Measurements from ENCODE around the gene PGAM2.

The PGAM2 gene

DNA sequence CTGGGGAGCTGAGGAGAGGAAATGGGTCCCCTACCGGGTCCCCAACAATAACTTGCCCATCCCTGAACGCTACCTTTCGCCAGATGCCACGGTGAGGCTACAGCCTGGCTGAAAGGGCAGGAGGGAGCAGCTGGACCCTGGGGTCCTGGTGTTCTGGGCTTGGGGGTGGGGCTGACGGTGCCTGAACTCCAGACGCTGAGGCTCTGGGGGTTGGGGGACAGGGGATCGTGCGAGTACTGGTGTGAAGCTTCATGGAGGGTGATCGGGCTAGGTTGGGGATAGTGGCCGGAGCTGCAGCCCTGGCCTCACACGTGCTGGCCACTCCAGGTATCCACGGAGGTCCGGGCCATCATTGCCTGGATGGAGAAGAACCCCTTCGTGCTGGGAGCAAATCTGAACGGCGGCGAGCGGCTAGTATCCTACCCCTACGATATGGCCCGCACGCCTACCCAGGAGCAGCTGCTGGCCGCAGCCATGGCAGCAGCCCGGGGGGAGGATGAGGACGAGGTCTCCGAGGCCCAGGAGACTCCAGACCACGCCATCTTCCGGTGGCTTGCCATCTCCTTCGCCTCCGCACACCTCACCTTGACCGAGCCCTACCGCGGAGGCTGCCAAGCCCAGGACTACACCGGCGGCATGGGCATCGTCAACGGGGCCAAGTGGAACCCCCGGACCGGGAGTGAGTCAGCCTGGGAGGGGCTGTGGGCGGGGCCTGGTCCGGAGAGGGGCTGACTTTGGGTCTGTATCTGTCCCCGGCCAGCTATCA is 47.0 kb upstream of the PGAM2 start:
- no peaks in the 10 kb centered on the region for H3K4me1 ChIP-seq (ENCODE audit: control insufficient read depth, insufficient read depth, low read length)
- H3K27ac ChIP-seq (ENCODE audit: extremely low read depth, low read depth, low read length) = no peak overlapping the region
- peaks cover 0 to 33% of the 10 kb centered on the region in 2 experiments; a peak in 2 of 3 replicates for H3K36me3 ChIP-seq (ENCODE audit: control insufficient read depth in 2 of 2, insufficient read depth in 1 of 2, low read length in 2 of 2)
- H3K9me3 ChIP-seq (ENCODE audit: control insufficient read depth, insufficient read depth, low read depth, low read length) = no peaks in the 10 kb centered on the region
- CTCF ChIA-PET = interaction anchor here (0.5 to 1.0 kb wide), 2 partner anchors 10 to 110 kb away, joined by 3 read pairs; no protein-coding TSS in a partner anchor
- H3K4me3 ChIP-seq (ENCODE audit: low read depth, low read length) = no peak overlapping the region
- POLR2A ChIA-PET = interaction anchor here (0.6 to 1.2 kb wide), 5 partner anchors 10 to 93 kb away, joined by 3 to 5 read pairs (median 3); partner anchors contain the start of genes PGAM2 and POLD2
- TF ChIP-seq KLF7 (tag by site-specific recombination; IDR thresholded peaks at IDR 0.05; ENCODE audit: borderline replicate concordance) (no peak), ZBTB20 (tag by site-specific recombination; IDR thresholded peaks at IDR 0.05) (no peak), HOXA7 (CRISPR knock-in tag; IDR thresholded peaks at IDR 0.05; ENCODE audit: borderline replicate concordance) (no peak), ZNF843 (tag by site-specific recombination; IDR thresholded peaks at IDR 0.05) (no peak), ZNF248 (tag by site-specific recombination; IDR thresholded peaks at IDR 0.05) (no peak), YY2 (tag by site-specific recombination; IDR thresholded peaks at IDR 0.05) (no peak), TRIM28 (IDR thresholded peaks at IDR 0.05; ENCODE audit: borderline replicate concordance, low read length) (no peak), ZNF169 (tag by site-specific recombination; IDR thresholded peaks at IDR 0.05) (no peak), ZNF670 (tag by site-specific recombination; IDR thresholded peaks at IDR 0.05; ENCODE audit: low read depth) (no peak), ZNF133 (tag by site-specific recombination; IDR thresholded peaks at IDR 0.05) (no peak), ZNF747 (tag by site-specific recombination; IDR thresholded peaks at IDR 0.05) (no peak), KLF9 (tag by site-specific recombination; IDR thresholded peaks at IDR 0.05; ENCODE audit: low read depth) (no peak), ZNF791 (tag by site-specific recombination; IDR thresholded peaks at IDR 0.05) (no peak), KLF1 (tag by site-specific recombination; IDR thresholded peaks at IDR 0.05) (0 out of 2 replicates have a peak, but pooled peaks have one; percentile 24), BCL11A (tag by site-specific recombination; IDR thresholded peaks at IDR 0.05; ENCODE audit: low read depth) (no peak), SP7 (tag by site-specific recombination; IDR thresholded peaks at IDR 0.05) (no peak), ZNF558 (tag by site-specific recombination; IDR thresholded peaks at IDR 0.05) (no peak), ZNF155 (tag by site-specific recombination; IDR thresholded peaks at IDR 0.05) (no peak), GLIS2 (tag by site-specific recombination; IDR thresholded peaks at IDR 0.05) (0 out of 2 replicates have a peak, but pooled peaks have one; percentile 26), ZBTB17 (tag by site-specific recombination; IDR thresholded peaks at IDR 0.05) (no peak), KLF10 (tag by site-specific recombination; IDR thresholded peaks at IDR 0.05) (no peak)
- TF ChIP-seq, protein P1, sequence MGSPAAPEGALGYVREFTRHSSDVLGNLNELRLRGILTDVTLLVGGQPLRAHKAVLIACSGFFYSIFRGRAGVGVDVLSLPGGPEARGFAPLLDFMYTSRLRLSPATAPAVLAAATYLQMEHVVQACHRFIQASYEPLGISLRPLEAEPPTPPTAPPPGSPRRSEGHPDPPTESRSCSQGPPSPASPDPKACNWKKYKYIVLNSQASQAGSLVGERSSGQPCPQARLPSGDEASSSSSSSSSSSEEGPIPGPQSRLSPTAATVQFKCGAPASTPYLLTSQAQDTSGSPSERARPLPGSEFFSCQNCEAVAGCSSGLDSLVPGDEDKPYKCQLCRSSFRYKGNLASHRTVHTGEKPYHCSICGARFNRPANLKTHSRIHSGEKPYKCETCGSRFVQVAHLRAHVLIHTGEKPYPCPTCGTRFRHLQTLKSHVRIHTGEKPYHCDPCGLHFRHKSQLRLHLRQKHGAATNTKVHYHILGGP (tag by site-specific recombination; IDR thresholded peaks at IDR 0.05) = no peak
- TF ChIP-seq, protein P2, sequence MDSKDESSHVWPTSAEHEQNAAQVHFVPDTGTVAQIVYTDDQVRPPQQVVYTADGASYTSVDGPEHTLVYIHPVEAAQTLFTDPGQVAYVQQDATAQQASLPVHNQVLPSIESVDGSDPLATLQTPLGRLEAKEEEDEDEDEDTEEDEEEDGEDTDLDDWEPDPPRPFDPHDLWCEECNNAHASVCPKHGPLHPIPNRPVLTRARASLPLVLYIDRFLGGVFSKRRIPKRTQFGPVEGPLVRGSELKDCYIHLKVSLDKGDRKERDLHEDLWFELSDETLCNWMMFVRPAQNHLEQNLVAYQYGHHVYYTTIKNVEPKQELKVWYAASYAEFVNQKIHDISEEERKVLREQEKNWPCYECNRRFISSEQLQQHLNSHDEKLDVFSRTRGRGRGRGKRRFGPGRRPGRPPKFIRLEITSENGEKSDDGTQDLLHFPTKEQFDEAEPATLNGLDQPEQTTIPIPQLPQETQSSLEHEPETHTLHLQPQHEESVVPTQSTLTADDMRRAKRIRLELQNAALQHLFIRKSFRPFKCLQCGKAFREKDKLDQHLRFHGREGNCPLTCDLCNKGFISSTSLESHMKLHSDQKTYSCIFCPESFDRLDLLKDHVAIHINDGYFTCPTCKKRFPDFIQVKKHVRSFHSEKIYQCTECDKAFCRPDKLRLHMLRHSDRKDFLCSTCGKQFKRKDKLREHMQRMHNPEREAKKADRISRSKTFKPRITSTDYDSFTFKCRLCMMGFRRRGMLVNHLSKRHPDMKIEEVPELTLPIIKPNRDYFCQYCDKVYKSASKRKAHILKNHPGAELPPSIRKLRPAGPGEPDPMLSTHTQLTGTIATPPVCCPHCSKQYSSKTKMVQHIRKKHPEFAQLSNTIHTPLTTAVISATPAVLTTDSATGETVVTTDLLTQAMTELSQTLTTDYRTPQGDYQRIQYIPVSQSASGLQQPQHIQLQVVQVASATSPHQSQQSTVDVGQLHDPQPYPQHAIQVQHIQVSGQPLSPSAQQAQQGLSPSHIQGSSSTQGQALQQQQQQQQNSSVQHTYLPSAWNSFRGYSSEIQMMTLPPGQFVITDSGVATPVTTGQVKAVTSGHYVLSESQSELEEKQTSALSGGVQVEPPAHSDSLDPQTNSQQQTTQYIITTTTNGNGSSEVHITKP (tag by site-specific recombination; IDR thresholded peaks at IDR 0.05) = peak; percentile 99
- TF ChIP-seq, protein P3, sequence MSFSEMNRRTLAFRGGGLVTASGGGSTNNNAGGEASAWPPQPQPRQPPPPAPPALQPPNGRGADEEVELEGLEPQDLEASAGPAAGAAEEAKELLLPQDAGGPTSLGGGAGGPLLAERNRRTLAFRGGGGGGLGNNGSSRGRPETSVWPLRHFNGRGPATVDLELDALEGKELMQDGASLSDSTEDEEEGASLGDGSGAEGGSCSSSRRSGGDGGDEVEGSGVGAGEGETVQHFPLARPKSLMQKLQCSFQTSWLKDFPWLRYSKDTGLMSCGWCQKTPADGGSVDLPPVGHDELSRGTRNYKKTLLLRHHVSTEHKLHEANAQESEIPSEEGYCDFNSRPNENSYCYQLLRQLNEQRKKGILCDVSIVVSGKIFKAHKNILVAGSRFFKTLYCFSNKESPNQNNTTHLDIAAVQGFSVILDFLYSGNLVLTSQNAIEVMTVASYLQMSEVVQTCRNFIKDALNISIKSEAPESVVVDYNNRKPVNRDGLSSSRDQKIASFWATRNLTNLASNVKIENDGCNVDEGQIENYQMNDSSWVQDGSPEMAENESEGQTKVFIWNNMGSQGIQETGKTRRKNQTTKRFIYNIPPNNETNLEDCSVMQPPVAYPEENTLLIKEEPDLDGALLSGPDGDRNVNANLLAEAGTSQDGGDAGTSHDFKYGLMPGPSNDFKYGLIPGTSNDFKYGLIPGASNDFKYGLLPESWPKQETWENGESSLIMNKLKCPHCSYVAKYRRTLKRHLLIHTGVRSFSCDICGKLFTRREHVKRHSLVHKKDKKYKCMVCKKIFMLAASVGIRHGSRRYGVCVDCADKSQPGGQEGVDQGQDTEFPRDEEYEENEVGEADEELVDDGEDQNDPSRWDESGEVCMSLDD (tag by site-specific recombination; IDR thresholded peaks at IDR 0.05) = 0 out of 2 replicates have a peak, but pooled peaks have one; percentile 22
- TF ChIP-seq, protein P4, sequence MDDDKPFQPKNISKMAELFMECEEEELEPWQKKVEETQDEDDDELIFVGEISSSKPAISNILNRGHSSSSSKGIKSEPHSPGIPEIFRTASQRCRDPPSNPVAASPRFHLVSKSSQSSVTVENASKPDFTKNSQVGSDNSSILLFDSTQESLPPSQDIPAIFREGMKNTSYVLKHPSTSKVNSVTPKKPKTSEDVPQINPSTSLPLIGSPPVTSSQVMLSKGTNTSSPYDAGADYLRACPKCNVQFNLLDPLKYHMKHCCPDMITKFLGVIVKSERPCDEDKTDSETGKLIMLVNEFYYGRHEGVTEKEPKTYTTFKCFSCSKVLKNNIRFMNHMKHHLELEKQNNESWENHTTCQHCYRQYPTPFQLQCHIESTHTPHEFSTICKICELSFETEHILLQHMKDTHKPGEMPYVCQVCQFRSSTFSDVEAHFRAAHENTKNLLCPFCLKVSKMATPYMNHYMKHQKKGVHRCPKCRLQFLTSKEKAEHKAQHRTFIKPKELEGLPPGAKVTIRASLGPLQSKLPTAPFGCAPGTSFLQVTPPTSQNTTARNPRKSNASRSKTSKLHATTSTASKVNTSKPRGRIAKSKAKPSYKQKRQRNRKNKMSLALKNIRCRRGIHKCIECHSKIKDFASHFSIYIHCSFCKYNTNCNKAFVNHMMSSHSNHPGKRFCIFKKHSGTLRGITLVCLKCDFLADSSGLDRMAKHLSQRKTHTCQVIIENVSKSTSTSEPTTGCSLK (tag by site-specific recombination; IDR thresholded peaks at IDR 0.05) = no peak
- TF ChIP-seq, protein P5, sequence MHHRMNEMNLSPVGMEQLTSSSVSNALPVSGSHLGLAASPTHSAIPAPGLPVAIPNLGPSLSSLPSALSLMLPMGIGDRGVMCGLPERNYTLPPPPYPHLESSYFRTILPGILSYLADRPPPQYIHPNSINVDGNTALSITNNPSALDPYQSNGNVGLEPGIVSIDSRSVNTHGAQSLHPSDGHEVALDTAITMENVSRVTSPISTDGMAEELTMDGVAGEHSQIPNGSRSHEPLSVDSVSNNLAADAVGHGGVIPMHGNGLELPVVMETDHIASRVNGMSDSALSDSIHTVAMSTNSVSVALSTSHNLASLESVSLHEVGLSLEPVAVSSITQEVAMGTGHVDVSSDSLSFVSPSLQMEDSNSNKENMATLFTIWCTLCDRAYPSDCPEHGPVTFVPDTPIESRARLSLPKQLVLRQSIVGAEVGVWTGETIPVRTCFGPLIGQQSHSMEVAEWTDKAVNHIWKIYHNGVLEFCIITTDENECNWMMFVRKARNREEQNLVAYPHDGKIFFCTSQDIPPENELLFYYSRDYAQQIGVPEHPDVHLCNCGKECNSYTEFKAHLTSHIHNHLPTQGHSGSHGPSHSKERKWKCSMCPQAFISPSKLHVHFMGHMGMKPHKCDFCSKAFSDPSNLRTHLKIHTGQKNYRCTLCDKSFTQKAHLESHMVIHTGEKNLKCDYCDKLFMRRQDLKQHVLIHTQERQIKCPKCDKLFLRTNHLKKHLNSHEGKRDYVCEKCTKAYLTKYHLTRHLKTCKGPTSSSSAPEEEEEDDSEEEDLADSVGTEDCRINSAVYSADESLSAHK (tag by site-specific recombination; IDR thresholded peaks at IDR 0.05) = no peak
